ENCODE measurements around the gene SMIM14. TPM values are rescaled to one million over a fixed set of nuclear protein-coding genes. Genes with fewer than 3 reads are reported as not detected.

Gene SMIM14
- polyA plus RNA-seq, 3 donors, result 13.6 to 152 (median 140) TPM

- H4K20me1 ChIP-seq (ENCODE audit: insufficient read depth, low read length), result no peaks in the 10 kb centered on the region
- H3K36me3 ChIP-seq (replicated peaks in 1 of 2; ENCODE audit: control insufficient read depth in 1 of 2, insufficient read depth in 2 of 2, low read length in 2 of 2), result no peaks in the 10 kb centered on the region
- no peaks in the 10 kb centered on the region for H3K4me1 Mint-ChIP-seq
- intact Hi-C loops (cut with micrococcal nuclease), result no loop called here
- no peaks in the 10 kb centered on the region for H3K79me2 ChIP-seq (ENCODE audit: insufficient read depth, low read length)
- H3K27me3 Mint-ChIP-seq (ENCODE audit: low read depth in 3 of 3), result no peaks in the 10 kb centered on the region
- WGBS (ENCODE audit: insufficient coverage), result 70% methylated on average over 2 of the region's 3 CpGs
- no peak overlapping the region for H3K4me3 Mint-ChIP-seq
- H3K27ac Mint-ChIP-seq, result no peak overlapping the region
- H3K27me3 ChIP-seq (ENCODE audit: control insufficient read depth in 2 of 2, insufficient read depth in 2 of 2, low read length in 2 of 2), result no peaks in the 10 kb centered on the region
- no peak for TF ChIP-seq CTCF (IDR thresholded peaks at IDR 0.05)
- no peaks in the 10 kb centered on the region for H3K9me3 Mint-ChIP-seq
- H3K4me3 ChIP-seq (replicated peaks in 1 of 3; ENCODE audit: low read depth in 2 of 3, low read length in 3 of 3), result no peak overlapping the region
- H3K4me1 ChIP-seq (ENCODE audit: control insufficient read depth in 1 of 2, insufficient read depth in 2 of 2, low read length in 2 of 2), result no peaks in the 10 kb centered on the region
- H3K27ac ChIP-seq (ENCODE audit: low read depth in 1 of 2, low read length in 2 of 2), result no peak overlapping the region
- H3K36me3 Mint-ChIP-seq, result no peaks in the 10 kb centered on the region
- no peak overlapping the region for H3K9ac ChIP-seq (ENCODE audit: insufficient read depth, low read length, poor library complexity, severe bottlenecking)
- peak overlapping the region; percentile 29 for H2AFZ ChIP-seq (ENCODE audit: insufficient read depth, low read depth, low read length, poor library complexity, severe bottlenecking)
- no peak overlapping the region for H3K4me2 ChIP-seq (replicated peaks; ENCODE audit: extremely low read depth, low read length, poor library complexity, severe bottlenecking)
- no peaks in the 10 kb centered on the region for H3K9me3 ChIP-seq (replicated peaks in 1 of 2; ENCODE audit: control insufficient read depth in 1 of 2, insufficient read depth in 1 of 2, low read length in 2 of 2)
- no peak for DNase-seq
Measured at GRCh38 chr4:39648213-39648612, 9.5 kb upstream of the SMIM14 start.

- H3K4me3 Mint-ChIP-seq, result no peak overlapping the region
- no peak overlapping the region for H3K4me2 ChIP-seq (replicated peaks; ENCODE audit: extremely low read depth, low read length, poor library complexity, severe bottlenecking)
- H3K9me3 ChIP-seq (replicated peaks in 1 of 2; ENCODE audit: control insufficient read depth in 1 of 2, insufficient read depth in 1 of 2, low read length in 2 of 2), result no peaks in the 10 kb centered on the region
- H3K27me3 ChIP-seq (ENCODE audit: control insufficient read depth in 2 of 2, insufficient read depth in 2 of 2, low read length in 2 of 2), result no peaks in the 10 kb centered on the region
- H3K36me3 ChIP-seq (replicated peaks in 1 of 2; ENCODE audit: control insufficient read depth in 1 of 2, insufficient read depth in 2 of 2, low read length in 2 of 2), result no peaks in the 10 kb centered on the region
- TF ChIP-seq CTCF (IDR thresholded peaks at IDR 0.05), result no peak
- H4K20me1 ChIP-seq (ENCODE audit: insufficient read depth, low read length), result no peaks in the 10 kb centered on the region
- peaks cover 7% of the 10 kb centered on the region for H3K4me1 Mint-ChIP-seq
- H3K36me3 Mint-ChIP-seq, result no peaks in the 10 kb centered on the region
- no peaks in the 10 kb centered on the region for H3K9me3 Mint-ChIP-seq
- peaks cover 7% of the 10 kb centered on the region for H3K79me2 ChIP-seq (ENCODE audit: insufficient read depth, low read length)
- no peak overlapping the region for H2AFZ ChIP-seq (ENCODE audit: insufficient read depth, low read depth, low read length, poor library complexity, severe bottlenecking)
- no peak overlapping the region for H3K4me3 ChIP-seq (replicated peaks in 1 of 3; ENCODE audit: low read depth in 2 of 3, low read length in 3 of 3)
- no CpG with 5 or more reads among the region's 4 CpGs for WGBS (ENCODE audit: insufficient coverage)
- intact Hi-C loops (cut with micrococcal nuclease), result no loop called here
- DNase-seq, result no peak
- H3K4me1 ChIP-seq (ENCODE audit: control insufficient read depth in 1 of 2, insufficient read depth in 2 of 2, low read length in 2 of 2), result peaks cover 13 to 14% of the 10 kb centered on the region in 2 donors
- no peaks in the 10 kb centered on the region for H3K27me3 Mint-ChIP-seq (ENCODE audit: low read depth in 3 of 3)
- H3K27ac Mint-ChIP-seq, result no peak overlapping the region
- no peak overlapping the region for H3K9ac ChIP-seq (ENCODE audit: insufficient read depth, low read length, poor library complexity, severe bottlenecking)
- H3K27ac ChIP-seq (ENCODE audit: low read depth in 1 of 2, low read length in 2 of 2), result no peak overlapping the region
Measured at GRCh38 chr4:39642885-39643552, 4.4 kb upstream of the SMIM14 start.
